Astrocyte of the spinal cord (primary cell): ENCODE data around the gene AQP7.

Experiments
- DNase-seq: peaks from one replicate; pipeline ENCODE4 v3.0.0; 2011; ENCODE audit warnings: low read depth, low spot score
- H3K4me3 ChIP-seq: 2 replicates; pipeline ENCODE4 v1.5.1; 2011; ENCODE audit warnings: low read depth, mild to moderate bottlenecking, low read length, moderate library complexity
- CTCF ChIP-seq: IDR thresholded peaks from 2 replicates; pipeline ENCODE4 v1.5.1; 2012; ENCODE audit warnings: low read depth, mild to moderate bottlenecking, low read length, inconsistent platforms
- in situ Hi-C: cut with HindIII; loops from 2 replicates; pipeline ENCODE4 v1.10.0; 2017; ENCODE audit warnings: low sequenced_read_pairs

The AQP7 gene

GRCh38 chr9:33381231-33381791 is 21.1 kb downstream of the AQP7 start:
- TF ChIP-seq CTCF, result no peak

GRCh38 chr9:33380390-33381094 is 21.8 kb downstream of the AQP7 start:
- TF ChIP-seq CTCF, result no peak
- no peak overlapping the region for H3K4me3 ChIP-seq
- in situ Hi-C loops, result no loop called here
- DNase-seq, result no peak

More at GRCh38 chr9:33381231-33381791, 21.1 kb downstream of the AQP7 start:
- in situ Hi-C loops, result no loop called here
- peak; percentile 31 for DNase-seq
- H3K4me3 ChIP-seq, result no peak overlapping the region

DNA sequence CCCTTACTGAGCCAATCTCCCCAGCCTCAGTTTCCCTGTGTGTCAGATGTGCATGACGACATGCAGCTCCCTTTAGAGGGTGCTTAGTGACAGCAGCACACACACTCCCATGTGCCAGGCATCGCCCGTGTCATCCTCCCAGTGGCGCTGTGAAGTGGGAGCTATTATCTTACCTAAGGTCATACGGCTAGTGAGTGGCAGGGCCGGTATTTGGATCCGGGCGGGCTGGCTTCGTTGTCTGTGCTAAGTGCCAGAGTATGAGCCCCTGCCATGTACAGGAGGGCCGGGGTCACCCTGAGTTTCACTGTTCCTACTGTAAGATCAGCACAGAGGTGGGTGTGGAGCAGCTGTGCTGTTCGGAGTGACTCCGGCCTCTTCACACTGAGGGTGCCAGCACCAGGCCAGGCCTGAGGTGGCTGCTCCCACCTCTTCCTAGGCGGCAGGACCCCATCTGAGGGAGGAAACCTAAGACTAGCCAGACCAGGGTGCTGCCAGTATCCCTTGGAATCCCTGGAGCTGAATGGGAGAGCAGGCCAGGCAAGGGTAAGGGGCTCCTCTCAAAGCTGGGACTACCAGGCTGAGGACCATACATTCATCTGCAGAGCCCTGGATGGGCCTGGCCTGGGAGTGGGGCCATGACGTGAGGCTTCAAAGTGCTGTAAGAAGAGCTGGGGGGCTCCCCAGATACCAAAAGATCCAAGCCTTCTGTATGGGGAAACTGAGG is 22.5 kb downstream of the AQP7 start:
- no peak for DNase-seq
- H3K4me3 ChIP-seq, result no peak overlapping the region
- in situ Hi-C loops, result no loop called here
- no peak for TF ChIP-seq CTCF

- TF ChIP-seq CTCF, result no peak
- DNase-seq, result no peak
- no peak overlapping the region for H3K4me3 ChIP-seq
- in situ Hi-C loops, result no loop called here
These were observed 24.1 kb downstream of the AQP7 start for GRCh38 chr9:33378121-33378795.

- DNase-seq, result no peak
- TF ChIP-seq CTCF, result no peak
- in situ Hi-C loops, result no loop called here
- H3K4me3 ChIP-seq, result no peak overlapping the region
These were observed 25.2 kb downstream of the AQP7 start for GRCh38 chr9:33377089-33377715.

DNA sequence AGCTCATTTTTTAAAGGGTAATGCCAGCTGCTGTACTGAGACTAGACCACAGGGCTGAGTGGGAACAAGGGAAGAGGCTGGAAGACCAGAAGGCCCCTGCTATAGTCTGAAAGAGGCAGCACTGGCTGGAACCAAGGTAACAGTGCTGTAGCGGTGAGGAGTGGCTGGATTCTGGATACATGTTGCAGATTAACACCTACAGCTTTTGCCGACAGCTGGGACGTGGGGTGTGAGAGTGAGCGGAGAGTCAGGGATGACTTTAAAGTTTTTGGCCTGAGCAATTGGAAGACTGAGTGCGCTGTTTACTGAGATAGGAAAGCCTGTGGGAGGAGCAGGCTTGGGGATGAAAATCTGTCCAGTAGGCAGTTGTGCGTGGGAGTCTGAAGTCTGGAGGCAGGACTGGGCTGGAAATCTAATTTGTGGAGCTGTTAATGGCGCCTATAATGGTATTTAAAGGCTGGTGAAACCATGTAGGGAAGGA is 26.5 kb downstream of the AQP7 start:
- H3K4me3 ChIP-seq, result no peak overlapping the region
- no peak for DNase-seq
- in situ Hi-C loops, result no loop called here
- no peak for TF ChIP-seq CTCF
